GM12873 (cell line): ENCODE measurements around the gene BTG2.
A peak's percentile ranks its signal among the peaks of the same experiment; 100 is the strongest.

ENCODE experiments used
- CTCF ChIP-seq: IDR thresholded peaks from 2 replicates; pipeline ENCODE4 v1.5.1; 2012; ENCODE audit warnings: low read depth, mild to moderate bottlenecking, moderate library complexity, low read length, control low read depth; ENCODE audit not compliant: insufficient read depth; ENCODE audit errors: missing control alignments

Gene BTG2

GRCh38 chr1:203290261-203291089 lies 14.8 kb upstream of the BTG2 start:
- TF ChIP-seq CTCF: no peak

DNA sequence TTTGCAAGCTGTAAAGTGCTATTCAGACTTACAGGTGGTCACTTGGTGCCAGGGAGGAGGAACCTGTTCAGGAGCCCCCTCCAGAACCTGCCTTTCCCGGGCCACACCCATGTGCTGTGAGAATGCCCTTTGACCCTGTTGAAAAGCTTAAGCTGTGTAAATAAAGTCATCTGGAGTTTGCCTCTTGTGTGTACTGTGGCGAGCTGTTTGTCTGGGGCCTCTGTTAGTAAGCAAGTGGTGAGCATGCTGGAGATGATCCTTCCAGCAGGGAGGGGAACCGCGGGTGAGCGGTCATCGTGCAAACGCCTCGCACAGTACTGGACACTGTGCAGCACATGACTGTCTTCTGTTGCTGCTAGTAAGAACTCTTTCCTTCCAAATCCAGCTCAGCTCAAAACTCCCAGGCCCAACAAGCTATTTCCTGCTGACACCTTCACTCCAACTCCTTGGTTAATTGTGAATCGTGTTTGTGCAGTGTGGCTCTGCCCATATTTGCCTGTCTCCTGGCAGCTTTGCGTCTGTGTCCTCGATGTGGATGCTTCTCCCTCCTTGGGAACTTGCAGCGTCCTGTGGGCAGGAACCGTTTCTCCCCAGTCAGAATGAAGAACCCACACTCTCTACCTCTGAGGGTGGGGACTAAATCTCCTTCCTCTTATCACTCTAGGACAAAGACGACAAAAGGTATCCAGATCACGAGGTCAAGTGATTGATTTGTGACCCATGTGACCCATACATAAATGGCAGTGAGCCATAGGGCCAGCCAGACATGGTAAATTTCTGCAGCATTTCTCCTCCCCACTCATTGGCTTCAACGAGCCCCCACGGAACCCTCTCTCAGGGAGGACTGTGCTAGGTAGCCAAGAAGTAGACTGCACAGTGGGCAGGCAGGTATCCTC lies 13.9 kb upstream of the BTG2 start:
- TF ChIP-seq CTCF: no peak

GRCh38 chr1:203295796-203296195 lies 9.5 kb upstream of the BTG2 start:
- no peak for TF ChIP-seq CTCF

GRCh38 chr1:203296460-203297073 lies 8.8 kb upstream of the BTG2 start:
- TF ChIP-seq CTCF: no peak

DNA sequence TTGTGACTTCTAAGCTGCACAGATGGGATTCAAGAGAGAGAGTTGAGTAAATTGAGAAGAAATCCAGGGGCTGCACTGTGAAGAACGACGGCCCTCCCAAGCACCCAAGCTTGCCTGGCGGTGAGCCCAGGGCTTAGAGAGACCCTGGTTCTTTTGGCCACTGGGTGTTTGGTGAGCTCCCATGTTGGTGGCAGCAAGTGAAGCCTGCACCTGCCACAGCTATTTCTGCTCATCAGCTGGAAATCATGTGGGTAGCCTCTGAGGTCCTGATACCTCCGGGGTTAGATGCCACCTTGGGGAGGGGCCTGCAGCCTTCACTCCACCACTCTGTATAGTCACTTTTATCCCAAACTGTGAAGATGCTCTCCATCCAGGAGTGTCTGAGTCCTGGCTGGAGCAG lies 6.2 kb upstream of the BTG2 start:
- peak; percentile 39 for TF ChIP-seq CTCF

DNA sequence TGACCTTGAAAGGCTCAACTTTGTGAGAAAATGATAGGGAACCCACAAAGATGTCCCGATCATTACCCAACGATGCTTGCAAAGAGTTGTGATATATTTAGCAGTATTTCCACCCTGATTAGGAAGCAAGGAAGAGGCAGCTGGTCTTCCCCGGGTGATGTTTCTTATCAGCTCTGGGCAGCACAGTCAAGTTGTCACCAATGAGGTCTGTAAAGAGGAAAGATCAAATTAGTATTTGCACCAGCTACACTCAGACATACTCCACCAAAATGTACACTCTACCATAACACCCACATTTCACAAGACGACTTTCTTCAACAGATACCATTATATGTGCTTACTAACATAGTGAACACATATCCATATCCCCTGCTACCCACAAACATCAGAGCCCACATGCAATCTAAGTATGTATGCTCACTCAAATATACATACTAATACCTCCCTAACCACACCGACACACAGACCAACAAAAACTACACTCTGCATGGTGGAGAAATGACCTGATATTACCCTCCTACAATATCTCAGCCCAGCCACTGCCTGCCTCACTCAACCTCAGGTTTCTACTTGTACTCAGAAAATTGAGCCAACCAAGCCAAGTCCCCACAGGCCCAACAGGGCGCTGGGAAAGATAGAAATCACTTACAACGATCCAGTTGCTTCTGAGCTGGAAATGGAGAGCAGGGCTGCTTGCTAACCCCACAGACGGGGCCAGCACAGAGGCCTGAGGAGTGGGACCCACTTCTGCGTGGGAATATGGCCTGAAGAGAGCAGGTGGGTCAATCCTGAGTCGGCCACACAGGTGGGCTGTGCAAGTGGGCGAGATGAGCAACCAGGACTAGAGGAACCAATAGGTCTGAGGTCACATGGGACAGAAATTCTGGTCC lies 4.6 kb upstream of the BTG2 start:
- no peak for TF ChIP-seq CTCF
